Lung (tissue), 12 donors: Measurements from ENCODE around the gene USP53. TPM values are rescaled to one million over a fixed set of nuclear protein-coding genes. Genes with fewer than 3 reads are reported as not detected.
A peak's percentile ranks its signal among the peaks of the same experiment; 100 is the strongest.
"Not testable (repeated sequence)": the region's sequence is repeated elsewhere in the genome, so short reads cannot be mapped to it uniquely, and the experiment has no call there.

Experiments used
- ATAC-seq: fragments of 200-7000 bp; cut with Tn5 transposase; one replicate; pipeline ENCODE4 v1.9.1; 2020; ENCODE audit warnings: moderate number of reproducible peaks; ENCODE audit not compliant: insufficient read depth, low FRiP score
- DNase-seq, 3 donors: peaks; one replicate each; pipeline ENCODE4 v3.0.0-alpha.2; 2013 to 2017
- H3K27ac ChIP-seq, 2 donors: one replicate each; pipeline ENCODE4 v1.5.1; 2013; ENCODE audit warnings: mild to moderate bottlenecking in 2 of 2, moderate library complexity in 2 of 2, control low read depth in 1 of 2, inconsistent platforms in 1 of 2, low read depth in 1 of 2, low read length in 1 of 2
- H3K27me3 ChIP-seq, 3 donors: one replicate each; pipeline ENCODE4 v1.5.1; 2013; ENCODE audit warnings: low read length in 2 of 3; ENCODE audit not compliant: control insufficient read depth in 3 of 3, insufficient read depth in 3 of 3
- H3K36me3 ChIP-seq, 4 donors: one replicate each; pipeline ENCODE4 v1.5.1; 2013; ENCODE audit warnings: low read length in 4 of 4, mild to moderate bottlenecking in 1 of 4, moderate library complexity in 1 of 4; ENCODE audit not compliant: control insufficient read depth in 4 of 4, insufficient read depth in 4 of 4
- H3K4me1 ChIP-seq, 5 donors: one replicate each; pipeline ENCODE4 v1.5.1; 2013; ENCODE audit warnings: low read length in 5 of 5, mild to moderate bottlenecking in 2 of 5, moderate library complexity in 1 of 5; ENCODE audit not compliant: control insufficient read depth in 5 of 5, insufficient read depth in 5 of 5
- H3K4me3 ChIP-seq: one replicate; pipeline ENCODE4 v1.5.1; 2013; ENCODE audit warnings: mild to moderate bottlenecking, control low read depth, moderate library complexity
- H3K9ac ChIP-seq, 2 donors: one replicate each; pipeline ENCODE4 v1.5.1; 2013; ENCODE audit warnings: low read length in 2 of 2, control low read depth in 1 of 2; ENCODE audit not compliant: insufficient read depth in 1 of 2
- H3K9me3 ChIP-seq, 4 donors: one replicate each; pipeline ENCODE4 v1.5.1; 2013; ENCODE audit warnings: low read length in 3 of 4, mild to moderate bottlenecking in 1 of 4, moderate library complexity in 1 of 4; ENCODE audit not compliant: control insufficient read depth in 4 of 4, insufficient read depth in 3 of 4
- WGBS, 2 donors: extraction: QIAGEN DNeasy Blood & Tissue Kit; methylation state at CpG; one replicate each; pipeline ENCODE4 v1.1.7; 2013; 5-methylcytosine and 5-hydroxymethylcytosine counted together
- polyA plus RNA-seq, 2 donors: library from polyadenylated mRNA; stranded (reverse); fragments of 200-250 nt; gene quantifications; one replicate each; pipeline ENCODE4 v1.2.1, GENCODE V29; 2013
- total RNA-seq, 2 donors: library from RNA; depleted of rRNA in 1 of 2; stranded (reverse); fragments of >200 nt in 1 of 2; gene quantifications; one replicate each; pipeline ENCODE4 v1.2.1, GENCODE V29; 2014 to 2021
- TF ChIP-seq, protein P1 (sequence below): IDR thresholded peaks from 2 replicates; pipeline ENCODE4 v1.5.1; 2012; ENCODE audit warnings: mild to moderate bottlenecking; ENCODE audit errors: control extremely low read depth, extremely low read depth
- donor health status: control.
- donor health status: control.
- donor health status: Bipolar disorder and iron deficiency.
- donor health status: healthy.
- donor health status: DM: yes; HTN: yes; CAD: no.

The USP53 gene
- total and polyA plus RNA-seq, 4 donors: 13.0 to 54.6 (median 26.3) TPM

DNA sequence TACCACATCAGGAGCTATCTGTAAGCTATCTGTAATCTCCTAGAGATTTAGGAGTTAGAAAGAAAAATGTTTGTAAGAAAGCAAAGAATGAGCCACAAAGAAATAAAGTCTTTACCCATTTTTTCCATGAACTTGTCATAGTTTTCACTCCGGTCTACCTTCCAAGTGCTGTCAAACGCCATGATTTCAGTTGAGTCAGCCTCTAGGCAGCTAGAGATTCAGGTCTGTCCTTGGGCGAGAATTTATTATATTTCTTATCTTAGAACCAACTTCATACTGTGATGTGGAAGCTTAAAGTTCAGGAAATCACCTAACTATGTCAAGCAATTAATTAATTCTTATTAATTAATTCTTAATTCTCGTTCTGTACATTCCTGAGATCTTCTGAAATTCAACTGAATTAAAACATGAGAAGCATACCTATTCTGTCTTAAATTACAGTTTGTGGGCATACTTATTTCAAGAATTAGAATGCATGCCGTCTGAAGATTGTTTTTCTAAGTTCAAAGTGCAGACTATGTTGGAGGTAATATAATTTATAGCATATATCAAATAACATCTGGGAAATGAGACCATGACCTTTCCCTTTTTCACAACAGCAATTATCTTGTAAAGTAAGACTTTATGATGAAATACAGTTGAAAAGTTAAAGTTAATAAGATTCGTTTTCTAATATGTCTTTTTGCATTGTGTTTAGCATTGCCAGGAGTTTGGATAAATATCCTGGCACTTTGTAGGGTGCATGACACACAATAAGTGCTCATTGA, 109.6 kb downstream of the USP53 start, which contains the start of gene FABP2:
Gene FABP2, minus strand, starts transcription at position 218 of the 767 bp plus-strand sequence. Its CDS starts 36 bp downstream, at position 182.
- Histone ChIP-seq H3K36me3 (no peaks in the 10 kb centered on the region), H3K9ac (no peak within 1 kb of the TSS), H3K9me3 (no peaks in the 10 kb centered on the region), H3K4me3 (no peak within 1 kb of the TSS), H3K27ac (no peak within 1 kb of the TSS), H3K4me1 (no peaks in the 10 kb centered on the region), H3K27me3 (no peaks in the 10 kb centered on the region)
- DNase-seq (no peak), ATAC-seq (no peak)
- WGBS, 2 donors: 88% methylated on average over 6 of the region's 6 CpGs
- TF ChIP-seq, protein P1, sequence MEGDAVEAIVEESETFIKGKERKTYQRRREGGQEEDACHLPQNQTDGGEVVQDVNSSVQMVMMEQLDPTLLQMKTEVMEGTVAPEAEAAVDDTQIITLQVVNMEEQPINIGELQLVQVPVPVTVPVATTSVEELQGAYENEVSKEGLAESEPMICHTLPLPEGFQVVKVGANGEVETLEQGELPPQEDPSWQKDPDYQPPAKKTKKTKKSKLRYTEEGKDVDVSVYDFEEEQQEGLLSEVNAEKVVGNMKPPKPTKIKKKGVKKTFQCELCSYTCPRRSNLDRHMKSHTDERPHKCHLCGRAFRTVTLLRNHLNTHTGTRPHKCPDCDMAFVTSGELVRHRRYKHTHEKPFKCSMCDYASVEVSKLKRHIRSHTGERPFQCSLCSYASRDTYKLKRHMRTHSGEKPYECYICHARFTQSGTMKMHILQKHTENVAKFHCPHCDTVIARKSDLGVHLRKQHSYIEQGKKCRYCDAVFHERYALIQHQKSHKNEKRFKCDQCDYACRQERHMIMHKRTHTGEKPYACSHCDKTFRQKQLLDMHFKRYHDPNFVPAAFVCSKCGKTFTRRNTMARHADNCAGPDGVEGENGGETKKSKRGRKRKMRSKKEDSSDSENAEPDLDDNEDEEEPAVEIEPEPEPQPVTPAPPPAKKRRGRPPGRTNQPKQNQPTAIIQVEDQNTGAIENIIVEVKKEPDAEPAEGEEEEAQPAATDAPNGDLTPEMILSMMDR: no peak

DNA sequence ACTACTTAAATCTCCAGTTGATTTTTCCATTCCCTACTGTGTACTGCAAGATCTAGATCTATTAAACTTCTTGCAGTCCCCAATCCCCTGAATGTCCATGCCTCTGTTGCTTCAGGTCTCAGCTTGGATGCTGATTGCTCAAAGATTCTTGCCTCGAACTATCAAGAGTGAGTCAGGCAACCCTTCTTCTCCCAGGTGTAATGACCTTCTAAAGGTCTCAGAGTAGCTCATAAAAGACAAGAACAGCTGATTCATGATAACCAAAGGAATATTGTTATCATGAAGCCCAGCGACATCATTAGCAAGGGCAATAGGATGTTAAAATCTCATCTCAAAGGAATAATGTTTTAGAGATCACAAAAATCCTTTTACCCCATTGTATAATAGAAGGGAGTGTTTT, 116.2 kb downstream of the USP53 start:
- WGBS, 2 donors: 85 to 99% methylated on average over 2 of the region's 2 CpGs
- Histone ChIP-seq H3K36me3 (no peaks in the 10 kb centered on the region), H3K9ac (no peak overlapping the region), H3K27ac (no peak overlapping the region), H3K4me3 (no peak overlapping the region), H3K27me3 (no peaks in the 10 kb centered on the region), H3K4me1 (peaks cover 0 to 6% (median 0%) of the 10 kb centered on the region in 5 donors), H3K9me3 (no peaks in the 10 kb centered on the region)
- ATAC-seq (no peak), DNase-seq (no peak)
- TF ChIP-seq, protein P1: no peak

DNA sequence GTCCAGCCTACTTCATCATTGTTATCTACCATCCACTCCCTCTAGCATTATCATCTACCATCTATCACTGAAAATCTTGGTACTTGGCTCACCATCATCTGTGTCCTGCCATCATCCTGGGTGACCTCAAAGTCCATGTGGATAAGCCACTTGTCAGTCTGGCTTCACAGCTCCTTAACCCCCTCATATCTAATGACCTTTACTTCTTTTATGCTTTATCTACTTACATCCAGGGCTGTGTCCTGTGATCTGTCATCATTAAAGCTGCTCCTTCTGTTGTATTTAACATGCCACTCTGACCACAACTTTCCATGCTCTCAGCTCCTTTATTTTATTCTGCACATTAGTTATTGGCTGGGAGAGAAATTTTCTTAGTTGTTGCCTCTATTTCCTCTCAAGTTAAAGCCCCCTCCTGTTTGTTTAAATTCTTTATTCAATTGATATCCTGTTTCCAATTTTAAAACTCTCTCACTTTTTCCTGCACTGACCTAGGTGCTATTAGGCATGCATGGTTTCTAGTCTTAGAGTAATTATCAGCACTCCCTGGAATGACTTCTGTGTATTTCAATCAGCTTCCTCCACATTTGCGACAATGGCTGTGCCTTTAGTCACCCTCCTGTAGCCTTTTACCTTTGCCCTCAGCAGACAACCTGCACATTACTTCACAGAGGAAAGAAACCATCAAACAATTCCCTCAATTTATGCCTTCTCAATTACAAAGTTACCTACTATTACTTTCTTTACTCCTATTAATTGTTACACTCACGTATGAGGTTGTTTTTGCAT, 117.5 kb downstream of the USP53 start:
- no peaks in the 10 kb centered on the region for H3K9me3 ChIP-seq
- DNase-seq (peak in 1 of 3 donors; percentile 6), ATAC-seq (no peak)
- H3K4me3 ChIP-seq: no peak overlapping the region
- TF ChIP-seq, protein P1: no peak
- H3K4me1 ChIP-seq: peaks cover 0 to 6% (median 0%) of the 10 kb centered on the region in 5 donors
- H3K27ac ChIP-seq: no peak overlapping the region
- no peak overlapping the region for H3K9ac ChIP-seq
- no peaks in the 10 kb centered on the region for H3K27me3 ChIP-seq
- no peaks in the 10 kb centered on the region for H3K36me3 ChIP-seq
- 64 to 67% methylated on average over 2 of the region's 2 CpGs for WGBS, 2 donors

DNA sequence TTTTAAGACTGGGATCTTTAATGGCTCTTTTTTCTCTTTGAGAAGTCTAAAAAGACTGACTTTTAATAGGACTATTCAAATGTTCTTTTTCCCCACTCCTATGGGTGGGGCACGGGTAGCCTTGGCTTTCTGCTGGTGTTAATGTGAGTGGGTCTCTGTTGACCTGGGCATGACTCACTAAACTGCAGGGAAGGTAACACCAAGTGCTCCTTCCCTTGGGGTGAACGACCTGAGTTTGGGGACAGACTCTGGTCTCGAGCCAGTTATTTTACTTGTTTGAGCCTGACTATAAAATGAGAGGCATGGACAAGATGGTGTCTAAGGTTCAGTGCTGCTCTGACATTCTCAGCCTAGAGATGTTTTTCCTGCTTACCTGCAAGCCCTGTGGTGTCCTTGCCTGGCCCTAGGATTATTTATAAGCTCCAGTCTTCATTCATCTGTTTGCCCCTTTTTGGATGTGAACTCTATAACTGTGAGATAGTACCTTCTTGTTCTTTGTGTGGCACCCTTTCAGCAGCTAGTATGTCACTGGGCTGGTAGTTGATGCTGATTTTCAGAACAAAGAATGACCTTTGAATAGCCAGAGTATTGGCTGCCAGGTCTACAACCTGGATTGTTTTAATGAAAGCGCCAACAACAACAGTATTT, 123.9 kb downstream of the USP53 start:
- H3K9me3 ChIP-seq, H3K27ac ChIP-seq, H3K9ac ChIP-seq, H3K4me1 ChIP-seq, H3K36me3 ChIP-seq, DNase-seq, H3K4me3 ChIP-seq, H3K27me3 ChIP-seq: not testable (repeated sequence)
- 80 to 85% methylated on average over 3 of the region's 4 CpGs for WGBS, 2 donors
- ATAC-seq: peak; percentile 69
